Stimulated activated memory B cell treated with anti-CD40 and anti-IgM and Interleukin-4, amounts not matched to agents 10 μg/mL and 1 μg/mL and 100 μg/mL, for 72 hours (primary cell): ENCODE results near the gene SLC13A1.

ENCODE experiments used
- ATAC-seq: fragments of 150-1000 bp; cut with Tn5 transposase; 2 replicates; pipeline ENCODE4 v1.10.0; 2021
- H3K27ac Mint-ChIP-seq: one replicate; pipeline ENCODE4 v1.8.0; 2022; ENCODE audit warnings: mild to moderate bottlenecking, mixed read lengths
- H3K27me3 Mint-ChIP-seq: one replicate; pipeline ENCODE4 v1.8.0; 2022; ENCODE audit warnings: mixed read lengths
- H3K36me3 Mint-ChIP-seq: one replicate; pipeline ENCODE4 v1.8.0; 2022; ENCODE audit warnings: mixed read lengths
- H3K4me1 Mint-ChIP-seq: one replicate; pipeline ENCODE4 v1.8.0; 2022; ENCODE audit warnings: mixed read lengths
- H3K4me3 Mint-ChIP-seq: one replicate; pipeline ENCODE4 v1.8.0; 2022; ENCODE audit warnings: mild to moderate bottlenecking, moderate library complexity, mixed read lengths
- H3K9me3 Mint-ChIP-seq: one replicate; pipeline ENCODE4 v1.8.0; 2022; ENCODE audit warnings: mixed read lengths

The SLC13A1 gene

GRCh38 chr7:123157606-123158005, 42.2 kb downstream of the SLC13A1 start:
- H3K27ac Mint-ChIP-seq = no peak overlapping the region
- no peaks in the 10 kb centered on the region for H3K27me3 Mint-ChIP-seq
- H3K9me3 Mint-ChIP-seq = peaks cover 3% of the 10 kb centered on the region
- no peaks in the 10 kb centered on the region for H3K4me1 Mint-ChIP-seq
- H3K36me3 Mint-ChIP-seq = no peaks in the 10 kb centered on the region
- no peak overlapping the region for H3K4me3 Mint-ChIP-seq
- ATAC-seq = no peak

GRCh38 chr7:123155571-123155970, 44.2 kb downstream of the SLC13A1 start:
- Mint-ChIP-seq H3K4me3 (no peak overlapping the region), H3K27me3 (no peaks in the 10 kb centered on the region)

DNA sequence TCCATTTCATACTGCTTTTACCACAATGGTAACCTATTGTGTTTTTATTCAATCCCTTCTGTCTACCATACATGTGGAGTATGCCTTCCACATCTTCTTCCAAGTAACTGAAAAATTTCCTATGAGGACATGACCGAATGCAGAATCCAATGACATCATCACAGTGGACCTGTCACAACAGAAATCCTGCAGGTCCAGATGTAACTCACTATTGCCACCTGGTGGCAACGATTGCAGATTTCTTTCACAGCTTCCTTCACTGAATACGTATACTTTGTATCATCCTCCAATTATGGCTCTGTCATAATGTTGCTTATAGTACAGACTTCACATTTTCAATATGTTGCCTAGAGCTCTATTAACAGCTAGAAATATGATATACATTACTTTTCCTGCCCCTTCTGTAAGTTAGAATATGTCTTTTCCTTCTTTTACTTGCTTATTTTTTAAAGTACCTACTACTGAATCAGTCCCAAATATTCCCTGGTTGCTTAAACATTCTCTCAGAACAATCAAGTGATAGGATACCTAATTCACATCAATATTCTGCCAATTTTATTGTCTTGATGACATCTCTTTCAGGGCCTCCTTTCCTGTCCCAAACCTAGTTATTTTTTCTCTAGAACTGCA, 45.4 kb downstream of the SLC13A1 start:
- H3K4me3 Mint-ChIP-seq = no peak overlapping the region
- H3K27ac Mint-ChIP-seq = no peak overlapping the region
- peak; percentile 63 for ATAC-seq

More at GRCh38 chr7:123155571-123155970, 44.2 kb downstream of the SLC13A1 start:
- H3K27ac Mint-ChIP-seq = no peak overlapping the region
- peaks cover 3% of the 10 kb centered on the region for H3K9me3 Mint-ChIP-seq
- H3K4me1 Mint-ChIP-seq = no peaks in the 10 kb centered on the region
- no peaks in the 10 kb centered on the region for H3K36me3 Mint-ChIP-seq
- no peak for ATAC-seq

GRCh38 chr7:123151443-123151842, 48.3 kb downstream of the SLC13A1 start:
- Mint-ChIP-seq H3K4me3 (no peak overlapping the region), H3K36me3 (no peaks in the 10 kb centered on the region), H3K9me3 (no peaks in the 10 kb centered on the region), H3K4me1 (no peaks in the 10 kb centered on the region), H3K27me3 (no peaks in the 10 kb centered on the region), H3K27ac (no peak overlapping the region)
- ATAC-seq = no peak

More for the DNA sequence above, 45.4 kb downstream of the SLC13A1 start:
- no peaks in the 10 kb centered on the region for H3K27me3 Mint-ChIP-seq
- peaks cover 3% of the 10 kb centered on the region for H3K9me3 Mint-ChIP-seq
- H3K4me1 Mint-ChIP-seq = no peaks in the 10 kb centered on the region
- H3K36me3 Mint-ChIP-seq = no peaks in the 10 kb centered on the region

GRCh38 chr7:123148813-123149212, 51.0 kb downstream of the SLC13A1 start:
- H3K27me3 Mint-ChIP-seq = no peaks in the 10 kb centered on the region

DNA sequence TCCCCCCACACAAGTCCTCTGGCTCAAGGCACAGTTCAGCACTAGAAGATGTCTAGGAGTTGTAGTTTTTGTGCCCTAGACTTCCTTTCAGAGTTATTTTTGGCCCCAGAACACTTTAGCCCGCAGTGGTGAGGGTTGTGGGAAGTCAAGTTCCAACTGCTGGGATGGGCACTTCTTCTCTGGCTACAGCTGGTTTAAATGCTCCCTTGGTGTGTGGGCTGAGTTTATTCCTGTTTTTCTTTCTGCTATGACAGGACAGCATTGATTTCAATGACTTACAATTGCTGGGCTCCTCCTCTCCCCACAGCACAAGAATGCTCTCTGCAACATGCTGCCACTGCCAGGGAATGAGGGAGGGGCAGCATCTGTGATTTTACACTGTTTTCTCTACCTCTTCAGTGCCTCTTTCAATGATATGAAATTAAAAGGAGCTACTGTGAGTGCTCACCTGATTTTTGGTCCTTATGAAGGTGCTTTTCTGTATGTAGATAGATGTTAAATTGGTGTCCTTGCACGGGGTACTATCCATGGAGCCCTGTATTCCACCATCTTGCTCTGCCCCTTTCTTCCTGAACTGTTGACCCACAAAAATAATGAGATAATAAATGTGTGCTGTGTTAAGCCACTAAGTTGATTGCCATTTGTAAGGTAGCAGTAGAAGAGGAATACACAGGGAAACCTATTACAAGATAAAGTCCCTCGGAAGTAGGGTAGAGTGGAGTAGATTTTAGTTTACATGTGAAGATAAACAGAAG, 56.3 kb downstream of the SLC13A1 start:
- H3K4me1 Mint-ChIP-seq = no peaks in the 10 kb centered on the region
- no peak for ATAC-seq
- H3K27me3 Mint-ChIP-seq = no peaks in the 10 kb centered on the region
- no peaks in the 10 kb centered on the region for H3K36me3 Mint-ChIP-seq
- peaks cover 2% of the 10 kb centered on the region for H3K9me3 Mint-ChIP-seq
- no peak overlapping the region for H3K4me3 Mint-ChIP-seq
- no peak overlapping the region for H3K27ac Mint-ChIP-seq

More at GRCh38 chr7:123148813-123149212, 51.0 kb downstream of the SLC13A1 start:
- no peak overlapping the region for H3K4me3 Mint-ChIP-seq
- no peak for ATAC-seq
- H3K36me3 Mint-ChIP-seq = no peaks in the 10 kb centered on the region
- H3K27ac Mint-ChIP-seq = no peak overlapping the region
- H3K4me1 Mint-ChIP-seq = no peaks in the 10 kb centered on the region
- H3K9me3 Mint-ChIP-seq = no peaks in the 10 kb centered on the region

GRCh38 chr7:123140561-123140960, 59.2 kb downstream of the SLC13A1 start:
- Mint-ChIP-seq H3K9me3 (peaks cover 2% of the 10 kb centered on the region), H3K36me3 (no peaks in the 10 kb centered on the region), H3K4me3 (no peak overlapping the region), H3K27me3 (no peaks in the 10 kb centered on the region), H3K27ac (no peak overlapping the region), H3K4me1 (no peaks in the 10 kb centered on the region)
- no peak for ATAC-seq

DNA sequence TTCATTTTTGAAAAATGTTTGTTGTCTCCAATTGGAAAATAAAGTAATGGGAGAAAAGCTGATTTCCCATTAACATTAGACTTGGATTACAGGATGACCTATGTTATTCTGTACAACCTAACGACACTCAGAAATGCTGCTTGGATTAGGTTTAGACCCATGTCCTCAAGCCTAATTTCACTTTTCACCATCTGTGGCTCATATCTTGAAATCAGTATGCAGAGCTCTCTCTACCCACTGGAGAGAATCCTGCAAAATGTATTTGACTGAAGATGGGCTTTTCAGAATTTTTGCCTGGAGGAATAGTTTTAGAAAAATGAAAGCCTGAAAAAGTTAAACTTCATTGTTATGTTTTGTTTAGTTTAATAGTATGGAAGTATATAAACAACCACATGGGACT, 63.8 kb downstream of the SLC13A1 start:
- H3K36me3 Mint-ChIP-seq = no peaks in the 10 kb centered on the region
- no peak overlapping the region for H3K27ac Mint-ChIP-seq
- ATAC-seq = no peak
- no peak overlapping the region for H3K4me3 Mint-ChIP-seq
- no peaks in the 10 kb centered on the region for H3K9me3 Mint-ChIP-seq
- no peaks in the 10 kb centered on the region for H3K27me3 Mint-ChIP-seq
- H3K4me1 Mint-ChIP-seq = no peaks in the 10 kb centered on the region

DNA sequence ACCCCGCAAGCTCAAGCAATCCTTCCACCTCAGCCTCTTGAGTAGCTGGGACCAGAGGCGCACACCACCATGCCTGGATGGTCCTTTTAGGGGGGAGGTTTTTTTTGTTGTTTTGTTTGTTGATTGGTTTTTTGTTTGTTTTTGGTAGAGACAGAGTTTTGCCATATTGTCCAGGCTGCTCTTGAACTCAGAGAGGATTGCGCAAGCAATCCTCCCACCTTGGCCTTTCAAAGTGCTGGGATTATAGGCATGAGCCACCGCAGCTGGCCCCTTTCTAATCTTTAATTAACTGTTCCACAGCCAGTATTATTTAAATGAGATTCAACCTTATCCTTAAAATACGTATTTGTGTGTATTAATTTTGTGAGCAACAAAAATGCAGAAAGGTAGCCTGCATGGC, 65.8 kb downstream of the SLC13A1 start:
- Mint-ChIP-seq H3K27ac (no peak overlapping the region), H3K4me3 (no peak overlapping the region), H3K27me3 (no peaks in the 10 kb centered on the region), H3K4me1 (no peaks in the 10 kb centered on the region), H3K9me3 (peaks cover 3% of the 10 kb centered on the region), H3K36me3 (no peaks in the 10 kb centered on the region)
- no peak for ATAC-seq

- no peak overlapping the region for H3K4me3 Mint-ChIP-seq
- no peak overlapping the region for H3K27ac Mint-ChIP-seq
- no peaks in the 10 kb centered on the region for H3K27me3 Mint-ChIP-seq
- H3K9me3 Mint-ChIP-seq = peaks cover 3% of the 10 kb centered on the region
- no peak for ATAC-seq
- no peaks in the 10 kb centered on the region for H3K36me3 Mint-ChIP-seq
- no peaks in the 10 kb centered on the region for H3K4me1 Mint-ChIP-seq
Observed at GRCh38 chr7:123131961-123132360, 67.8 kb downstream of the SLC13A1 start.

- H3K4me1 Mint-ChIP-seq = no peaks in the 10 kb centered on the region
- H3K27ac Mint-ChIP-seq = no peak overlapping the region
- no peak overlapping the region for H3K4me3 Mint-ChIP-seq
- ATAC-seq = no peak
- H3K9me3 Mint-ChIP-seq = peaks cover 3% of the 10 kb centered on the region
- no peaks in the 10 kb centered on the region for H3K36me3 Mint-ChIP-seq
- H3K27me3 Mint-ChIP-seq = no peaks in the 10 kb centered on the region
Observed at GRCh38 chr7:123131556-123131955, 68.2 kb downstream of the SLC13A1 start.

DNA sequence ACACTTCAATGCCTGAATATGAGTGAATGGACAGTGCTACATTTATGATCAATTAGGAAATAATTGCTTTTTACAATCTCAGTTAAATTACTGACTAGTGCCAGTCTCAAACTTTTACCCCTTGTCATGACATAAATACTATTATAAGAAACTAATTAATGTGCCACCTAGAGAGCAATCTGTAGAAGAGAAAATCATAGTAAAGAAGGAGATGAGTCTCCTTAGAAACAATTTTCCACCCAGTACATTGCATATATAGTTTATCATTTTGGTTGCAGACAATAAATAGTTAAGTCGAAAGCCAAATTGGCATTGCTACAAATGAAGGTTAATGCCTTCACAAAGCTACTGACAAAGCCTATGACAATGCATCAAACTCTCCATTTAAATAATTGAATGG, 68.6 kb downstream of the SLC13A1 start:
- no peaks in the 10 kb centered on the region for H3K27me3 Mint-ChIP-seq
- peaks cover 3% of the 10 kb centered on the region for H3K9me3 Mint-ChIP-seq
- no peak overlapping the region for H3K4me3 Mint-ChIP-seq
- no peak overlapping the region for H3K27ac Mint-ChIP-seq
- H3K36me3 Mint-ChIP-seq = no peaks in the 10 kb centered on the region
- no peaks in the 10 kb centered on the region for H3K4me1 Mint-ChIP-seq
- no peak for ATAC-seq

- Mint-ChIP-seq H3K4me3 (no peak overlapping the region), H3K27me3 (no peaks in the 10 kb centered on the region), H3K36me3 (no peaks in the 10 kb centered on the region), H3K9me3 (peaks cover 3% of the 10 kb centered on the region), H3K27ac (no peak overlapping the region), H3K4me1 (no peaks in the 10 kb centered on the region)
- no peak for ATAC-seq
Observed at GRCh38 chr7:123126691-123127090, 73.1 kb downstream of the SLC13A1 start.

- no peak overlapping the region for H3K27ac Mint-ChIP-seq
- no peak overlapping the region for H3K4me3 Mint-ChIP-seq
- H3K27me3 Mint-ChIP-seq = no peaks in the 10 kb centered on the region
- no peaks in the 10 kb centered on the region for H3K36me3 Mint-ChIP-seq
- ATAC-seq = no peak
- H3K4me1 Mint-ChIP-seq = no peaks in the 10 kb centered on the region
- peaks cover 3% of the 10 kb centered on the region for H3K9me3 Mint-ChIP-seq
Observed at GRCh38 chr7:123126171-123126570, 73.6 kb downstream of the SLC13A1 start.

DNA sequence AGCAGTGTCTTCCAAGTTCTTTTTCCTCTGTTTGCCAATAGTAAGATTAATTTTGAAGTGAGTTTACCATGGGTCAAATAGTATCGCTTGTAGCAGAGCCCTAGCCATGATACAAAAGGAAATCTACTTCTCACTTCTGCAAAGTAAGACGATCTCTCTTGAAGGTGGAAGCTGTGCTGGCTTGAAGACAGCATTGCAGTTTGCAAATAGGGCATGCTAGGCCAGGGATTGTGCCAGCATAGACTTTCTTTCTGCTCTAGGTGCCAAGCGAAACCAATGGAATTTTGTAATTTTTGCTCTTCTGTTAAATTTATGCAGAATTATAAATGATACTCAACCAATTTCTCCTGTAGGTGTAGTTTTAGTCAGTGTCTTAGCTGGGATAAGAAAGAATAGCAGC, 74.5 kb downstream of the SLC13A1 start:
- Mint-ChIP-seq H3K9me3 (peaks cover 2% of the 10 kb centered on the region), H3K36me3 (no peaks in the 10 kb centered on the region), H3K27ac (no peak overlapping the region), H3K4me1 (no peaks in the 10 kb centered on the region), H3K27me3 (no peaks in the 10 kb centered on the region), H3K4me3 (no peak overlapping the region)
- no peak for ATAC-seq

- Mint-ChIP-seq H3K9me3 (peaks cover 2% of the 10 kb centered on the region), H3K27ac (no peak overlapping the region), H3K4me3 (no peak overlapping the region), H3K36me3 (no peaks in the 10 kb centered on the region), H3K4me1 (no peaks in the 10 kb centered on the region), H3K27me3 (no peaks in the 10 kb centered on the region)
- no peak for ATAC-seq
Observed at GRCh38 chr7:123122916-123123315, 76.9 kb downstream of the SLC13A1 start.
